ENCODE measurements around the gene TFF3.
"Not testable (repeated sequence)": the region's sequence is repeated elsewhere in the genome, so short reads cannot be mapped to it uniquely, and the experiment has no call there.

The TFF3 gene

DNA sequence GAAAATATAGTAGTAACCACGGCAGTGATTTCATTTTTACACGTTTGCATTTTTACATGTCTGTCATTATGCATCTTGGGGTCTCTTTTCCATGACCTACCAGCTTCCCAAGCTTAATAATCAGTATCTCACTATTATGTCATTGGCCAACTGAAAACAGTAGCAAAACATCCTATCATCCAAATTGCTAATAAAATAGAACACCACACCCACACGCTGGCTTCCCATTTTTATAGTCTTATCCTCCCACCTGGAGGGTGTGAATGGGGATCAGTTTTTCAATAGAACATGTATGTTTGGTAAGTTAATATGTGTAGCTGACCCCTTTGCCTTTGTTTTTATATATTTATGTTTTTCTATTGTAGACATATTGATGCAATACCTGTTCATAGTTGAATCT lies 11.8 kb downstream of the TFF3 start:
- no peak for DNase-seq

DNA sequence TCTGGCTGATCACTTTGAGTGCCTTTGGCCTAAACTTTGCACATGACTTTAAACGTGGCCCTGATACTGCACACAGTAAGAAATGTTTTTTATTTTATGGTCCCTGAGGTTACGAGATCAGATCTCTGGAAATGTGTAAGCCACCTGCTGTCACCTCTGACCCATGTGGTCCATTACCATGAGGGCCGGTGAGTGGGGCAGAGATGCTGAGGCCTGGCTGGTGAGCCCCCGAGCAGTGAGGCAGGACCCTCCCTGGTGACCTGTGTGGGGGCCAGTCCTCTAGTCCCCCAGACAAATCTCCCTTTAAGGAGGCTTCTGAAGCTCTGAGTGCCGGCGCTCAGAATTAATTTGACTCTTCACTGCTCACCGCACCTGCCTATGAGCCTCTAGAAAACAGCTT lies 12.4 kb downstream of the TFF3 start:
- no peak for DNase-seq

DNA sequence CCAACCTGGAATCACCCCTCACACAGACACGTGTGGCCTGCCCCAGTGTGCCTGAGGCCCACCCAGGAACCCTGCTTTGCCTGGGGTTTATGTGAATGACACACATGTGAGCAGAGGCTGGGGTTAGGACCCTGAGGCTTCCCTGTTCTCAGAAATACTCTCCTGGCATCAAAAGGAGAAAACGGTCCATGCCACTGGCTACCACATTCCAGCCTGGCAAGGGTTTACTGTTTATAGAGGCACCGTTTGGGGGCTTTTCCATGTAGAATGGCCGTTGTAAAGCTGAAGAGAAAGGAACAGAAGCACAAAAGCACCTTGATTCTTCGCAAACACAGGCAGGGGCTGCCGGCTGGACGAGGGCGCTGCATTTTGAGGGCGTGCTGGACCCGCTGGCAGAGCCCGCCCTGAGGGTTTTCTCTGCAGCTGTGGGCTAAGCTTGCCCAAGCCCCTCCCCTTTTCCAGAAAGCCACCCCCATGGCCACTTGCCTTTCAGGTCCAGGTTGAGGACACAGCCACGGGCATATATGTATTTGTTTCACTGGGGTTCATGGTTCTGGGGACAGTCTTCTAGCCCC lies 13.0 kb downstream of the TFF3 start:
- no peak for DNase-seq

DNA sequence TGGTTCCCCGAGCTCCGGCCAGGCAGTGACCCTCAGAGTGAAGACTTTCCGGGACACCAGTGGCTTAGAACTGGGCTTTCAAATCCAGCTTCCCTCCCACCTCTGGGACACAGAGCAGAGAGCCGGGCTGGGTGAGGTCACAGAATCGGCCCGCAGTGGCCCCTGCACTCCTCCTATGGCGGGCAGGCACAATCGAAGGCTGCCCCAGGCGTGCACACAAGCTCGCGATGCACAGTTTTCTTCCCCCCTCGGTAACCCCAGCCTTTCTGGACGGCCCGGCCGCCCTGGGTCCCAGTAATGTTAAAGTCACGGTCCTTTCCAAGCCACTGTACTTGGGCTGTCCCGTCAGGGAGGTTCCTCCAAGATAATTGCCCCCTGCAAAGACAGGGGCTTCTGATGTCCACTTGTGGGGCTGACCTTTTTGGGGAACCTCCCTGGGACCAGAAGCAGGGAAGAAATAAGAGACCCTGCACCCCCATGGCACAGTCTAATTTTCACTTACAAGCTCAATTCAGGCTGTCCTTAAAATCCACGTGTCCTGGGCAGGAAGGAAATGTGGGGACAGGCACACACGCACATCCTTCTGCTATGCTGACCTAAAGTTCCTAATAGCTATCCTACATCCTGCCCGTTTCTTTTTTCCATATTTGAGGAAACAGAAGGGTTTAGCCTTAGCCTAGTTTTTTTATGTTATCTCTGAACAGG lies 13.7 kb downstream of the TFF3 start:
- DNase-seq = no peak

DNA sequence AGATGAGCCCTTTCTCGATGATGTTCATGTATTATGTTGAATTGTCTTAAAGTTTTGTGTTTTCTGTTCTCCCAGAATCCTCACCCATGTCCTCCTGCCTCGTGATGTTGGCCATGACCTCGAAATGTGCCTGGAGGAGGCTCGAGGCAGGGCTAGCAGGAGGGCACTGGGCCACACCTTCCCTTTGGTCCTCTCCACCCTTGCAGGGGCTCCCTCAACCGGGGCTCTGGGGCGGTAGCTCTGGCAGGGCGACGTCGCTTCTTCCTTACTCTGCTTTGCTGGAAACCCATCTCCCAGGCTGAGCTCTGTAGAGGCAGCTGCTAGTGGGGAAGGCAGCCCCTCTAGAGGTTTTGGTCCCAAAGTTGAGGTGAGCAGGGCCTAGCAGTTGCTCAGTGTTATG lies 14.3 kb downstream of the TFF3 start:
- DNase-seq = no peak

DNA sequence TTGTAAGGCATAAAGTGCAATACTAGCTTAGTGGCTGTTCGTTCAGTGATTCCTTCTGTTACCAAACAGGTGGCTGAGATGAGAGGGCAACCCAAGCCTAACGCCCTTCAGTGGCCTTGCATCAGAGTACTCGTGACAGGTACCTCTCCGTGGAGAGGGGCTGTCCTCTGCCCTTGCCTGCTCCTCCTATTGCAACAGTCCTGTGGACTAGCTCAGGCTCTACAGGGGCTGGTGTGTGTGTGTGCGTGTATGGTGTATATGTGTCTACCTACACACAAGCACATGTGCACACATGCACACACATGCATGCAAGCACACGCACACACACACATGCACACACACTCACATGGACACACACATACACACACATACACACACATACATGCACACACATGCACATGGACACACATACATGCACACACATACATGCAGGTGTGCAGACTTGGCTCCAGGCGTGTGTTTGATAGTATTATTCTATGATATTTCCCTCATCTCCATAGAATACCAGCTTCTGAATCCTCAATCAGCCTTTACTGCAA lies 15.1 kb downstream of the TFF3 start:
- no peak for DNase-seq

DNA sequence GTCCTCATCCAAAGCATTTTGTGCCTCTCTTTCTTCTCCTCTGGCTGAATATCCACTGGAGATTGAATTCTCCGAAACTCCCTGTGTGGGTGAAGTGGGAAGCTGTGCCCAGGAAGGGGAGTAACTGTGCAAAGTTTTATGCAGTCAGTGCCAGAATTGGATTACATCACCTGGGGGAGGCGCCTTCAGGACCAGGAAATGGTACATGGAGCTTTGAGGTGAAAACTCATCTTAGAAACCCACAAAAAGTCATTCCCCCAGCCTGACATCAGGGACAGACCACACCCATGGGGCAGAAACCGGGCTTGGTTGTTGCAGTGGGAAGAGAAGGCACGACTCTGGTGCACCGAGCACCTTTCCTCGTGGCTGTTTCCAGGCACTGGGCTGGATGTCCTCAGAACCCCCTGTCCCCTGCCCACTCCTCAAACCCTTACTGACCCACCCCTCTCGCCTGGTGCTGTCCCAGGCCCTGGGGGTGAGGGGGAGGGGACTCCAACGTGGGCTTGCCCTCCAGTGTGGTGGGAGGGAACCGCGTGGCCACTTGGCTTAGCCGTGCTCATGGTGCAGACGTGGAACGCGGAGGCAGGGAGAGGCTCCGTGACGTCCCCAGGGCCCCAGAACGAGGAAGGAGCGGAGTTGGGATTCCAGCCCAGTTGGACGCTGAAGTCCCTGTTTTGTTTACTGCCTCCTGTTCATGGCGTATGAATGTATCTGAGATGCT lies 15.7 kb downstream of the TFF3 start:
- DNase-seq = no peak

DNA sequence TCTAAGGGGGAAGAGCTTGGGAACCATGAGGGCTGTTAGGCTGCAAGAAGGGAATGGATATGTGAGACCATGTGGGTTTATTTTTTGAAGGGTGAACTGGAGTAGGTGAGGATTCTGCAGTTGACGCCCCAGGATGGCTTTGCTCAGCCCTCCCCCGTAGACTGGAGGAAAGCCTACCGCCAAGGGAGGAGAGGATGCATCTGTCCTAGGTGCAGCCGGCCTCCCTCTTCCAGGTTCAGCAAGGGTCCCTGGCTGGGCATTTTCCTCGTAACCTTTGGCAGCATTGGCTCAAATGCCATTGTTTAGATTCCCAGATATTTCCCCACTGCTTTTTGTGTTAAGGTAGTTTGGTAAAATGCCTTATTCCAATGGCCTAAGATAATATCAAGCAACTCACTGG lies 16.6 kb downstream of the TFF3 start:
- DNase-seq = no peak

DNA sequence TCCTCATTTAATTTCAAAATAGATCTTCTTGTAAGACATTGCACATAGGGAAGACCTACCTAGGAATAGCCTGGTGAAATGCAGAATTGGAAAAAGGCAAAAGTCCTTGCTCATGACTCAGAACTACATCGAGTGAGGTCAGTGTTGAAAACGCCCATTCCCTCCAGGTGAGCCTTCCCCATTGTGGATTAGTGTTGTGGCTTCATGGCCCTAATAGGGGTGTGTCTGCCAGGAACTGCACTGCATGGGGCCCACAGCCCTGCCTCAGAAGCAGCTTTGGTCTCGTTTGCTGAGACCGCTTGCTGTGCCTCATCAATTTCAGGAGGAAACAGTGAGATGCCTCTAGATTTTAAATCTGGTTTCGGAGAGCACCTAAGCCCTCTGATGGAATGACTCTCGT lies 17.0 kb downstream of the TFF3 start:
- no peak for DNase-seq

DNA sequence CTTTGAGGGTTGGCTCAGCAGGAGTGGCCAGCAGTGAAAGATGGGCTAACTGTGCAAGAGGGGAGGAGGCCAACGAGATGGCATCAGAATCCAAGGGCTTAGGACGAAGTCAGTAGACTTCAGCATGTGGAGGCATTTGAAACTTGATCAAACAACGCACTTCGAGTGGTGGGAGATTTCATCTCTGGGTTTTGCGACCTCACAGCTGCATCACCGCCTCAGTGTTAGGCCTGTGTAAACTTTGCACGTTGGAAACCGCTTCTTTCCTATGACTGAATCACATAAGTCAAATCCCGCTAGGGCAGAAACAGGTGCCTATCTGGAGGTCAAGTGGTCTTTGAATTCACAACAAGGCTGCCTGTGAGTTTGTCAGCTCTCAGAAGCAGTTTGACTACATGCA lies 17.8 kb downstream of the TFF3 start:
- no peak for DNase-seq

DNA sequence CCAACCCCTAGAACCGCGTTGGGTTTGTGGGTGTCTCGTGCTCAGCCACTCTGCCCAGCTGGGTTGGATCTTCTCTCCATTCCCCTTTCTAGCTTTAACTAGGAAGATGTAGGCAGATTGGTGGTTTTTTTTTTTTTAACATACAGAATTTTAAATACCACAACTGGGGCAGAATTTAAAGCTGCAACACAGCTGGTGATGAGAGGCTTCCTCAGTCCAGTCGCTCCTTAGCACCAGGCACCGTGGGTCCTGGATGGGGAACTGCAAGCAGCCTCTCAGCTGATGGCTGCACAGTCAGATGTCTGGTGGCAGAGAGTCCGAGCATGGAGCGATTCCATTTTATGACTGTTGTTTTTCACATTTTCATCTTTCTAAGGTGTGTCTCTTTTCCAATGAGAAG lies 18.7 kb downstream of the TFF3 start:
- no peak for DNase-seq

DNA sequence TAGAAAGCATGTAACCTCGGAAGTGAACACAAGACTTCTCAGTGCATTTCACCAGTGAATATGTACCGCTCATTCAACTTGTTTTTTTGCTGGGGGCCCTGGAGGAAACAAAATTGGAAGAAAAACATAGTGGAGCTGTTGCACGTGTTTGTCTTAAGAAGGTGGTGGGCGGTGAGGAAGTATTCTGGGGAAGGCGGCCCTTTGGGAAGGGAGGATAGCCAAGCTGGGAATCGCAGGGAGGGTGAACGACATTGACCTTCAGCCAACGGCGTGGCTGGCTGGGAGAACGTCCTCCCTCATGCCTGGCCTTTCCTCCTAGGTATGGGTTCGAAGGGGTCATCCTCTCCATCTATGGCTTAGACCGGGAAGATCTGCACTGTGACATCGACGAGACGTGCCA lies 19.4 kb downstream of the TFF3 start:
- DNase-seq = no peak

DNA sequence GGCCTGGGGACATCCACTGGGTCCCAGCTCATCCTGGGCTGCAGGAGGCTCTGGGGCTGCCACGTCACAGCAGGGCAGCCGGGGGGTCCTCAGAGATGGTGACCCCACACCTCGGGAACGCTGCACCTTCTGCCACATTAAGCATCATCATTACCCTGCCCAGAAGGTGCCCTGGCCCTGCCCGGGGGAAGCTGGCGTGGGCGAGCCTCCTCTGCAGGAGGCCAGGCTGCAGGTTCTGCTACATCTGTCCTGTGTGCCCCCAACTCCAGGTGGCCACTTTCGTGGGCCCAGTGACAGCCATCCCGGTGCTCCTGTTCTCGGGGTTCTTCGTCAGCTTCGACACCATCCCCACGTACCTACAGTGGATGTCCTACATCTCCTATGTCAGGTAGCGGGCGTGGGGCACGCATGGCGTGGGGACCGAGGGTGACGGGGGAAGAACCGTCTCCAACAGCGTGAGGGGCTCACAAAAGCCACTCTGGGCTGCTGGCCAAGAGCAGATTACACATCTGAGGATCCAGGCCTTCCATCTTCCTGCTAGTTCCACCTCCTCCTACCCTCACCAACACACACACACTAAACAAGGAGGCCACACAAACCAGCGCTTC lies 20.8 kb downstream of the TFF3 start:
- DNase-seq = no peak

DNA sequence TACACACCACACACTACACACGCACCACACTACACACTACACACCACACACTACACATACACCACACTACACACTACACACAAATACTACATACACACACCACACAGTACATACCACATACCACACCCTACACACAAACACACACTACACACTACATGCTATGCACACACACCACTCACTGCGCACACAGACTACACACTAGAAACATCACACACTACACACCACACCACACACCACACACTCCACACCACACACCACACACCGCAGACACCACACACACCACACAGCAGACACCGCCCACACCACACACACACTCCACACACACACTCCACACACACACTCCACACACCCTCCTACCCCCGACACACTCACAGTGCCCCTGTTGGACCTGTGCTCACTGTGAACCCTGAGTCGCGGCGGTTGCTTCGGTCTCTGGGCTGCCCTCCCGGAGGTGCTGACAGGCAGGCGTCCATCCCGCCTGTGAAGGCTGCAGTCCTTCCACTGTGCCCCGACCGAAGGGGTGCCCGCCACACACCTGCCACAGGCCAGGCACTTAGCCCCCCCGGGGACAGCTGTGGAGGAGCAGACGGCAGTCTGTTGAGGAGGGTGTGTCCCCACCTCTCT lies 21.4 kb downstream of the TFF3 start:
- DNase-seq = no peak

DNA sequence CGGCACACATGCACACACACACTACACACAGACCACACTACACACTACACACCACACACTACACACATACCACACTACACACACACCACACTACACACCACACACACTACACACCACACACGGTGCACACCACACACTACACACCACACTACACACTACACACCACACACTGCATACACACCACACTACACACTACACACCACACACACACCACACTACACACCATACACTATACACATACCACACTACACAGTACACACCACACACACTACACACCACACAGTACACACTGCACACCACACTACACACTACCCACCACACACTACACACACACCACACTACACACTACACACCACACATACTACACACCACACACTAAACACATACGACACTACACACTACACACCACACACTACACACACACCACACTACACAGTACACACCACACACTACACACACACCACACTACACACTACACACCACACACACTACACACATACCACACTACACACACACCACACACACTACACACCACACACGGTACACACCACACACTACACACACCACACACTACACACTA lies 22.6 kb downstream of the TFF3 start:
- not testable (repeated sequence) for DNase-seq

DNA sequence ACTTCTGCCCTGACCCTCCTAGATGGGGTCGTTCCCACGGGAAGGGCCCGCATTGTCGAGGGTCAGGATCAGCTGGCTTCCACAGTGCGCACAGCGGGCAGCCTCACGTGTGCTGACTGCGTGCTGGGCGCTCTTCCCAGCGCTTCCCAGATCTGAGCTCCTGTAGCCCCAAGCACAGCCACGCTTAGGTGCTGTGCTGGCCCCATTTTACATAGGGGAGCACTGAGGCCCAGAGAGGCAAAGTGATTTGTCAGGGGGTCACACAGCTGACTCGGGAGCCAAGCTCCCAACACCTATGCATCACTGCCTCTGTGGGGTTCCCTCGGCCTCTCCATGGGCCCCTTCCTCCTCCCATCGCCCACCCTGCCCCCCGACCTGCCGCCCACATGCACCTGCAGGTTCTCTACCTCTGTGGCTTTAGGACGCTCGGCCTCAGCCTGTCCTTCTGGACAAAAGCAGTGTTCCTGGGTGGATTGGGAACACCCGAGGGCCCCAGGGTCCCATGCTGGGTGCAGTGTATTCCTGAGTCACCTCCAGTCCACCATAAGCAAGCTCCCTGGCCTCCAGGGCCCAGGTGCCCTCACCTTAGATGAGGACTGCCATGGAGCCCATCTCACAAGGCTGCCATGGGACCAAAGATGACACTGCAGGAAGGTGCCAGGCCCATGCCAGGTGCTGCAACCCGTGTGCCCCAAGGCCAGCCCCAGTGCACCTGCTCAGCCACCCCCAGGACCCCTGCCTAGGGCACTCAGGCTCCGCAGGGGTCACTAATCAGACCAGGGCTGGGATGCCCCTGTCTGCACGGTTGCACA lies 23.3 kb downstream of the TFF3 start:
- no peak for DNase-seq

DNA sequence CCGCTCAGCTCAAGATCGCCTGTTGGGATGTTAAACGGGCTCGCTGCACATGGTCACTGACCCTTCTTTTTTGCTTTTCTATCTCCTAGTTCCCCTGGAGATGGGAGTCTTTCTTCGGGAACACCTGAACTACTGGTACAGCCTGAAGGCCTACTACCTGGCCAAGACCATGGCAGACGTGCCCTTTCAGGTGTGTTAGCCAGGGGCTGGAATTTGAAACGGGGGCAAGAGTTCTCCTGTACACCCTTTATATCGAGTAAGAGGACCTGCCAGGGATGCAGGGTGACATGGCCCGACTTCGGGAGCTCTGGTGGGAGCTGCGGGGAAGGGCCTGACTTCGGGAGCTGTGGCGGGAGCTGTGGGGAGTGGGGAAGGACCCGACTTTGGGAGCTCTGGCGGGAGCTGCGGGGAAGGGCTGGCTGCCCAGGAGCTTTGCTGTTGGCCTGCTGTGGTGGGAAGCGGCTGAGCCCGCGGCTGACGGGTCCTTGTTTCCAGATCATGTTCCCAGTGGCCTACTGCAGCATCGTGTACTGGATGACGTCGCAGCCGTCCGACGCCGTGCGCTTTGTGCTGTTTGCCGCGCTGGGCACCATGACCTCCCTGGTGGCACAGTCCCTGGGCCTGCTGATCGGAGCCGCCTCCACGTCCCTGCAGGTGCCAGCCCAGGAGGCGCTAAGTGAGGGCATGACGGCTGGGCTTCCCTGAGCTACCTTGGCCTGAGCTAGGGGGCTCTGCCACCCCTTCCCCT lies 24.0 kb downstream of the TFF3 start:
- DNase-seq = no peak

DNA sequence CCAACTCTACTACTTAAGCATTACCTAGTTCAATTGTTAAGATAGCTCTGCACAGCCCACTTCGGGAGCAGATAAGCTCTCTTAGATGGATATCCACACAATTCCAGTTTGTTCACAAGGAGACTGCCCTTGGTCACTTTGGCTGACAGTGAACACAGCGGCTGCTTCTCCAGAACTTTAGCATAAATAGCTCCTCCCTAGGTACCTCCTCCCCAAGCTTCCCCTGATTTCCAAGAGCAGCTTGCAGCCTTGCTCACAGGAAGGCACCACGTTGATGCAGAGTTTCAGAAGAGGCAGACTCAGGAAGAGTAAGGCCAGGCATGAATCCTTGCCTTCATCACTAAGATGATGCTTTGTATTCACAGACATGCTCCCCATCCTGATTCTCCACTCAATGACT lies 24.7 kb downstream of the TFF3 start:
- DNase-seq = no peak

DNA sequence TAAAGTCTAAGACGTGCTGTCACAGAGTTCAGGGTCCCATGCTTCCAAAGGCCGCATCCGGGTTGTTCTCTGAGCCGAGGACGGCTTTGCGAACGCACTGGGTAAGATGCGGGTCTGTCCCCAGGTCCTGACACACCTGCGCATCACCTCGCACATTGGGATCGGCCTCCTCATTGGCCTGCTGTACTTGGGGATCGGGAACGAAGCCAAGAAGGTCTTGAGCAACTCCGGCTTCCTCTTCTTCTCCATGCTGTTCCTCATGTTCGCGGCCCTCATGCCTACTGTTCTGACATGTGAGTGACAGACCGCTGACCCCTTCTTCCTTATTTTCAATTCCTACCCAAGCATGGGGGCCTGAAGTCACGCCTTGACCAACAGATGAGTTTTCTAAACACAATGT lies 25.3 kb downstream of the TFF3 start:
- no peak for DNase-seq

DNA sequence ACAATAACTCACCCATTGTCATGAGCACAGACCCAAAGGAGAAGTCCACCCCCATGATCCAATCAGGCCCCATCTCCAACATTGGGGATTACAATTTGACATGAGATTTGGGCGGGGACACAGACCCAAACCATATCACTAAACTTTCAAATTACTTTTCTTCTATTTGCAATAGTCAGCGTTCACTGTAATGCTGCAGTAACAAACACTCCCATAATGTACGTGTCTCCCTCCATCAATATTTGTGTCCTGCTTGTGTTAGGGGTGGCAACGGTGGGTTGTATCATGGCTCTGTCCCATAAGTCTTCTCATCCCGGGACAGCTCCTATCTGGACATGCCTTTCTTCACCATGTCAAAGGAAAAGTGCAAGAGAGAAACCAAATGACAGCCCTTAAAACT lies 26.2 kb downstream of the TFF3 start:
- no peak for DNase-seq

Data from NCI-H1930 (cell line).